HG03354 (cell line): Measurements from ENCODE around the gene ABCA4.

ENCODE experiments used
- ATAC-seq: cut with Tn5 transposase; IDR thresholded peaks from one replicate; pipeline ENCODE4 v1.9.1; 2021; ENCODE audit warnings: mild to moderate bottlenecking; ENCODE audit not compliant: unreplicated experiment, poor library complexity, severe bottlenecking

ABCA4 gene

DNA sequence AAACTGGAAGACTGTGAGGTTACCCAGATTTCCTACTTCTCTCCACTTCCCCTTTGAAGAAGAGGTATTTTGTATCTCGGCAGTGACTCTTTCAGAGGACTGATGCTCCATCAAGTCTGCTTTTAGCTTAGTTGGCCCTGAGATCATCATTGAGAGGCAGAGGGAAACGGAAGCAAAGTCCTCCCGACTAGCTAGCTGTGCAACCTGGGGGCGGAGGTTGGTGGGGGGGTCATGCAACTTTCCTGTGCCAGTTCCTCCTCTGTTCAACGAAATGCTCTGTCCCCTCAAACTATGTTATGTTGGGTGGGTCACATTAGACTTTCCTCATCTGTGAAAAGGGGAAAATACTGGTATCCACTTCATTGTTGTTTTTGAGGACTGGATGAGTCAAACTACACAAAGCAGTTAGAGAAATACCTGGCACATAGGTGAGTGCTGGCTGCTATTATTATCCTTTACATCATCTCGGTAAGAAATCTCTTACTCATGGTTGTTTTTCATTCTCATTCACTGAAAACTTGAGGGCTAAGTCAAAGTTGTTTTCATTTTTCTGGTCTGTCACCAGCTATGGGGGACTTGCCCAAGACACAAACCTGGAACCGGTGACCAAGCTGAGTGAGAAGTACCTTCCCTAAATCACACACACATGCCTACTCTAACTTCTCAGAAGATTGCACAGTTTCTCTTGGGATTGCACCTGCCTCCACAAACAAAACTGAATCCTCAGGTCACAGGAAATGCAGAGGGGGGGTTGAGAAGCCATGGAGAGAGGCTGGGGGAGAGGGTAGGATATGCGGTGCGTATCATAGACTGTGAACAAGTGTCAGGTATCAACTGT is 83.3 kb downstream of the ABCA4 start:
- ATAC-seq, result peak; percentile 36

DNA sequence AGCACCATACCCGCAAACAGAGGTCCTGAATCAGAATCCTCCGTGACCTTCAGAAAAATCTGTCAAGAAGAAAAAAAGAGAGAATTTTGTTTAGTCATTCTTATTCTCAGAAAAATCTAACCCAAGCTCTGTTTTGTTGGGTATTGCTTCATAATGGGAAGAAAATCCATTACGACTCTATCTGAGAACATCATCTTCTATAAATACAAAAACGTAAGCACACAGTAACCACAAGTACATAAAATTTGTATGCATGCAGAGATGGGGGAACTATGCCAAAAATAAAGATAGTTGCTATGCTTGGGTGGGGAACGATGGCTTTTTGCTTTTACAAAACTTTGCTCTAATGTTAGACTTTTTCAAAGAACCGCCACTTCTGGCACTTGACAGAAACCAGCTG is 84.2 kb downstream of the ABCA4 start:
- ATAC-seq, result no peak

DNA sequence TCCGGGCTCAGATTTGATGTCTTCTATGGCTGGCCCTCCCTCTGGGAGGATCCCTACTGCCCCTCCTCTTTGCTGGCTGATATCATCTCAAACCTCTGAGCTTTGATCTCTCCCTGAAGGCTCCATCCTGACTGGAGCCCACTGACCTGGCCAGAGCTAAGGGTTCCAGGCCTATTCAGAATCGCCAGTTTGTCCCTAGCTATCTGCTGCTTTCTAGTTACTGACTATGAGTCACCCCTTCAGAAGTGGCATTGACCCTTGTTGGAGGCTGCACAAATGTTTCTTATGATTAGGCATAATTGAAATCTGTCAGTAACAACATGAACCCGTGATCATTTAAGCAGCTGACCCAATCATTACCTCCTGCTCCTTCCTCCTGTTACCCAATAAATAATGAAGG is 87.1 kb downstream of the ABCA4 start:
- no peak for ATAC-seq

DNA sequence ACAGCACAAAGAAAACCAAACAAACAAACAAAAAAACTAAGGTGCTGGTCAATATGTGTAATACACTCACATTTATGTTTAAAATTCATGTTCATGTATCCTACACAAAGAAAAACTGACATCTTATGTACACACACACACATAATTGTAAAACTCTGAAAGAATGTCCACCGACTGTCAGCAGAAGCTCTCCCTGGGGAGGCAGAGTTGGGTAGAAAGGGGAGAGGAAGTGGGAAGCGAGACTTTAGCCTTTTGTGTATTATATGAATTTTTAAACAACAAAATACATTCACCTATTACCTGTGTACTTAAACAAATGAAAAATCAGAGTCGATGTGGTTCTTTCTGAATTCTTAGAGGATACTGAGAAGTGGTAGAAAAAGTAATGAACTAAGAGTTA is 88.3 kb downstream of the ABCA4 start:
- no peak for ATAC-seq

DNA sequence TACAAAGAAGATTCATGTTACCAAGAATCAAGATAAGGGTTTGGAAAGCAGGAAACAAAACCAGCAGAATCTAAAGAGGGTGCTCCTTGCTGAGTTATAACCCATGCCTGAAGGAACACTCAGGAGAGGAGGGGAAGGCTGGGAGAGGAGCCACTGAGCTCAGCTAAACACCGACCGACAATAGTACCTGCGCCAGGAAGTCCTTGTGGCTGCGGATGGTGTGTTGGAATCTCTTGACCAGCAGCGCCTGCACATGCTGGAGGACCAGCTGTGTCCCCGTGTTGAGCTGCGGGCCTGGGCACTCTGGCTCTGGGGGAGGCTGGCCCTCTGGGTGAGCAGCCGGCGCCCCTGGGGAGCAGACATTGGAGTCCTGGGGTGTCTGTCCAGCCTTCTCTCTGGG is 89.4 kb downstream of the ABCA4 start:
- no peak for ATAC-seq

DNA sequence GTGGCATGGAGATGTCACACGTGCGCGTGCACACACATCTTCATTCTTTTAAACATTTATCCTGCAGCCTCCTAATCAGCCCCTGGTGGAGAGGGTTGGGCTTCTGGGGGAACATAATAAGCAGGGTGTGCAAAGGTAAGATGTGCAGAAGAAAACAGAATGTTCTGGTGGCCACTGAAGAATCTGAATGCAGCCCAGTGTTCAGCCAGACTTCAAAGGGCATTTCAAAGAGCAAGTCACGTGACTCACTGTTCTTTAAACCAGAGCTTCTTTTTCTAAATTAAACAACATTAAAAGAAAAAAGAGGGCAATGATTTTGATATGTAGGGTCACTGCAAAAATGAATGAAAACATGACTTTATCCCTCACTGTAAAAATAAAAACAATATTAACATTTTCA is 89.8 kb downstream of the ABCA4 start:
- ATAC-seq, result no peak

DNA sequence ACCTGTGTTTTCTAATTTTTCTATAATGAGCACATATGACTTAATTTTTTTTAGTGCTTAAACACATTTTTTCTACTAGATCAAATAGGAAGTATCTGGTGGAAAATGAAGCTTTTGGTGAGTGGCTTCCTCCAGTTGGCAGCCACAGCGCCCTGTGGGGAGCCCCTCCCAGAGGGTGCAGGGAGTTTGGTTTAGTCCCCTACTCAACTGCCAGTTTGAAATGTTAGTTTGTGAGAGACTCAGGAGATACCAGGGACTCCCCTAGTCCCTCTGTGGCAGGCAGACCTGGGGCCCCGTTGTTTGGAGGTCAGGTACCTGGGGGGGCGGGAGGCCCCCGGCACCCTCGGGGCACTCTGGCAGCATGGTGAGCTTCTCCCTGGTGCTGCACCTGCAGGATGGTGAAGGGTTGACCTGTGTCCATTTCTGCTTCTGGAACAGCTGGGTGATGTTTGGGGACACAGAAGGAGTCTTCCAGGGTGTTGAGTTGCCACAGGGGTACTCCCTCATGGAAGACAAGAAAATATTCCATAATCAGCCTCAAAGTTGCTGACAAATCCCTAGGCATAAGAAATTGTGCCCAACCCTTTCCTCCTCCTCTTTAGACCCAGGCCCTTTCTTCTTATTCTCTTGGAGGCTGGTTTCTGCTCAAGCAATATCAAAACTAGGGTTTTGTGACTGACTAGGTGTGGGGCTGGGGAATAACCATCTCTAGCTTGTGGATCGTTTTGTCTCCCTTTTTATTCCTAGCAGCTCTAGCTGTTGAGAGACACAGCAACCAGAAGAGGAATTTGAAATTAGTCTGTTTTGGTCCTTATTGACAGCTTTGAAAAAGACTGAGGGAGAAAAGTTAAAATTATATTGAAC is 91.6 kb downstream of the ABCA4 start:
- no peak for ATAC-seq

DNA sequence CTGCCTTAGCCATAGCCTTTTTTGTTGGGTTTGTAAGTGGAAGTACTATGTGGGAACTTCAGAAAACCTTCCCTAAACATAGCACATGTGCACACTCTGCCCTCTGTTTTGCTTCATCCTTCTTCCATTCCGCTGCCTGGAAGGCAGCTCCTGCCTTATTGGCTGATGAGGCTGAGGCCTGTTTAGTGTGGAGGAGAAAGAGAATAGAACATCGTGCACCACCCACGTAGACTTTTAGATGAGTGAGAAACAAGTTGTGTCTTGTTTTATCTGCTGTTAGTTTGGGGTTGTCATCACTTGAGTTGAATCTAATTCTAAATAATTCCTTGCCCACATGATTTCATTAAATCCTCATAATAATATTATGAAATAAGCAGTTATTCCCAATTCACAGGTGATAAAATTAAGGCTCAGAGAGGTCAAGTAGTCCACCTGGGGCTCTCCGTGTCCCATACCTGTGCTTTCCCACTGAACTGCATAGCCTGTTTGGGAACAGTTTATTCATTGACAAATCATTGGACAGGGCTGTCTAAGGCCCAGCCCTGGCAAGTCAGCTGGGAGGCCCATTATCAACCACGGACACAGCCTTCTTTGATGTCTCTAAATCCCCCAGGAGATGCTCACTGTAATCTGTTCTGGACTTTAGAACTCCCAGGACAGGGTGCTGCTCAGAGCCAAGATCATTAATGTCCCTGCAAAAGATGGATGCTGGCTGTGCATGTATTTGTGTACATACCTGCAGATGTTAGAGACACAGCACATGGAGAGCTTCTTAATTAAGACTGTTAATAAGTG is 93.0 kb downstream of the ABCA4 start:
- no peak for ATAC-seq

DNA sequence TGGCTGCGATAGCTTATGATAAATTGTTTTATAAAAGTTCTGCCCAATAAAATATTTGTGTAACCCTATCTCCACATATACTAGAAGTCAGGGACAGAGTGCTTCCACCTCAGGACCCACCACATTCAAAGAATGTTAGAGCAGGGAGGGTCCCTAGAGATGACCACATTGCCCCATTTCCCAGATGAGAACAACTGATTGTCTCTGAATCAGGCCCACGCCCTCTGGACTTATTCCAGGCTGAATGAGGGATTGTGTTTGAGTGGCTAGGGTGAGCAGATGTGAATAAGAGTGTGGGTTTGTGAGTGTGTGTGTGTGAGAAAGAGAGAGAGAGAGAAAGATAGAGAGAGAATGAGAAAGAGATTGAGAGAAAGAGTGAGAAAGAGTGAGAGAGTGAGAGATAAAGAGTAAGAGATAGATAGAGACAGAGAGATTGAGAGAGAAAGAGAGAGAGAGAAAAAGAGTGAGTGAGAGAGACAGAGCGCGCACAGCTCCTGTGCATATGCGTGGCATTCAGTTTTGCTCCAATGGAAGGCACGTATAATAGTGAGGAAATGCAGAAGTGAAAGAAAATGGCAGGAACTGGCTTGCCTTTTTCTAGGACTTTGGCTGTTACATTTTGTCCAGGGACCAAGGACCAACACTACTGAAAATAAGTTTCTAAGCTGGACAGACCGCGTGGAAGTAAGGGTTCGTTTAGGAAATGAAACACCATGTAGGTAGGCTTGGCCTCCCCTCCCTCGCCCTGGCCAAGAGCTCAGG is 94.1 kb downstream of the ABCA4 start:
- no peak for ATAC-seq

DNA sequence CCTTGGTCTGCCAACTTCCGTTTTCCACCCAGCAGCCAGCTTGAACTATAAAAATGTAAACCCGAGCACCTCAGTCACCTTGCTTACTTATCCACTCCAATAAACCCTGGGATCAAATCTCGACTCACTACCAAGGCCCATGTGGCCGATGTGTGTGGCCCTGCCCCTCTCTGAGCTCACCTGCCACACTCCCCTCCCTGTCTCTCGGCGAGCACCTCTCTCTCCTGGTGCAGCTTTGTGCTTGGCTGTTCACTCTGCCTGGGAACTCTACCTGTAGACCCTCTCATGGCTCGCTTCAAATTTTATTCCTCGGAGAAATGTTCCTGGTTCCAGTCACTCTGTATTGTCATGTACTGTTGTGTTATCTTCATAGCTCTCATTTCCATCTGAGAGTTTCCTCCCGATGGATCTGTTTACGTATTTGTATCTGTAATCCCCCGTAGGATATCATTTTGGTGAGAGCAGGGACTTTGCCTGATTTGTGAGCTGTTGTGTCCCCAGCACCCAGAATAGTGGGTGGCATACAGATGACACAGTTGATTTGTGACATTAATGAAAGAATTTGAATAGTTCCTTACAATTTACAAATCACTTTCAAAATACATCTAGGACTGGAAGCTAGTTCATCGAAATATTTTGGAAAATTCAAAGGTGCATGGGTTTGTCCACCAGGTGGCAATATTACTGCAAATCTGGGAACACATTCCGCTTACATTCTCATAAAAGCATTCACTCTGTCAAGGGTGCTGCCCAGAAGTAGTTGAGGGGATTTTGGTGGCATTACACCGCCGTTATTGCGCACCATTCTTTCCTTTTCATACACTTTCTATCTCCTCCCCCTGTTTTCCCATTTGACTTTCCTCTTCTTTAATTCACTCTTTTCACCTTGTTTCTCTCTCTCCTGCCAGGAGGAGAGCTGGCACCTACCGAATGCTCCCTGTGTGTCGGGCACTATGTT is 95.3 kb downstream of the ABCA4 start:
- no peak for ATAC-seq

DNA sequence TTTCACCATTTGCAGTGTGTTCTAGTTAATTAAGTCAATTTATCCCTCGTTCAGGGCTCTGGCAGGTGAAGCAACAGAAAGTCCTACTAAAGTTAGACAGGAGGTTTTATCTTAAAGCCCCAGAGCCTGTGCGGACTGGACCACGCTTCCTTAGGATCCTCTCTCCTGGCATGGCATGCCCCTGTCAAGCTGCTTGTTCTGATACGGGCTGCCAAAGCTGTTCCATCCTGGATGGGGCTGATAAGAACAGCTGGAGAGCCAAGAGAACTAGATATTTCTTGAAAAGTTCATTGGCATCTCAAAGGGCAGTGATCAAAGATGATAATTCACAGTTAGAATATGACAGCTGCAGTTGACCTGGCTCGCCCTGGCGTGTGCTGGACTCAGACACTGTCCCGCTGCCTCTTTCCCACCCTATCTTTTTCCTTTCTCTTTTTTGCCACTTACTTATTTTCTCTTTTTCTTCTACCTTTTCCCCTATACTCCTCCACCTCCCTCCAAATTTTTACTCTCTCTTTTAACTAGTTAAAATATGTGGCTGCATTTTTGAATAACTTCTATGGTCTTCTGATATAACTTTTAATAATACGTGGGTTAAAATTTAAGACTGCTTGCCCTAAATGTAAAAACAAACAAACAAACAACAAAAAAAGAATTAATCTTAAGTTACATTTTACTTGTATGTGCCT is 96.7 kb downstream of the ABCA4 start:
- no peak for ATAC-seq

DNA sequence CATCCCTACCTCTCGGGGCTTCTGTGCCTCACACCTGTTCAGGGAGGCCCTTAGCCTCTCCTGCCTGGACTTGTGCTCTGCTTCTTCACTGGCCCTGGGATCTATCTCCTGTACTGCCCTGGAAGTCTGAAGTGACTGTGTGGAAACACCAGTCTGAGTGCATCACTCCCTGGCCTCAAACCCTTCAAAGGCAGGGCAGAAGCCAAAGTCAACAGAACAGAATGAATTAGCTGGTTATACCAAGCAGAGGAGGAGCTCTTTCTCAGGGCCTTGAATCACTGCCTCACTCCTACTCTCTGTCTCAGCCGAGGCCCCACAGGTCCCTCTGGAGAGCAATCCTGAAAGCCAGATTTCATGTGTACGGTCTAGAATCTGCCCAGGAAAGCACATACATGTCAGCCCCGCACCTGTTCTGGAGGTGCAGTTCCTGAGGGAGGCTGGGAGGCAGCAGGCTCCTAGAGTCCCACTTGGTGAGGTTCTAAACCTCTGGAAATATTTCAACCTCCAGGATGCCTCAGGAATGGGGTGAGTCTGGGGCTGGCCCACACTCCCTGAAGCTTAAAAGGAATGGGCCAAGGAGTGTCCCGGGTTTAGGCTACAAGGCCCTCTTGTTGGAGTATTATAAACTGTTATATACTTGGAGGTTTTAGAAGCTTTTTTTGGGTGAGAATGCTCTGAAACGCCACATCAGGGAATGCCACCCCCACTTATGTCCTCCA is 98.3 kb downstream of the ABCA4 start:
- ATAC-seq, result no peak

DNA sequence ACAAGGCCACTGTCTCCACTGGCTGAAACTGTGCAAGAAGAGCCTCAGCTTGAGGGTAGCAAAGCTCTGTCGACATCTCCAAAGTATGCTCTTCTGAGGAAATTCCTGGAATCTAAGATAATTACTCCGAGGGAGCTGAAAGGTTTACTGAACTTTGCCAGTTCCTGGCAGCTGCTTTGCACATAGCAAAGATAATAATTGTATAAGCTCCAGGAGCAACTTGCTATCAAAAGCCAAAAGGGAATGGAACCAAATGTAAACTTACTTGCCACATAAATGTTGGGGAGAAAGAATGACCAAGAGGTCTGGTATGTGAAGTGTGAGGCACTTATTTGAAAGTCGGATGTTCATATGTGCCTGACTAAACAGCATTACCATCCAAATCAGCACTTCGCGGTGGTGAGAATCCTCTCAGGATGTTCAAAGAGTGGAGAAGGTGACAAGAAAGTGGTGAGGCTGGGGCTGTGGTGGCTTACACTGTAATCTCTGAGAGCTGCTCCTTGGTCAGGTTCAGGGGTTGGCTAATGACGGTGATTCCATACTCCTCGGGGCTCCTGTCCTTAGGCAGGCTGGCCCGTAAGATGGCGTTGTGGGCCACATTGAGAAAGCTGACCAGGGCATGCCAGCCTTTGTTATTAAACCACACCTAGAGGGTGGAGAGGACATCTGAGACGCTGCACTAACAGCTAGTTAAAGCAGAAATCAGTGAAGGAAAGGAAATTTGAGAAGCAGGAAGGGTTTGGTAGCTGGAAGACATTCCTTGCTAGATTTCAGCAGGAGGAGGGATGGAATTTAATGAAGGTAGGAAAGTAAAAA is 100.0 kb downstream of the ABCA4 start:
- no peak for ATAC-seq

DNA sequence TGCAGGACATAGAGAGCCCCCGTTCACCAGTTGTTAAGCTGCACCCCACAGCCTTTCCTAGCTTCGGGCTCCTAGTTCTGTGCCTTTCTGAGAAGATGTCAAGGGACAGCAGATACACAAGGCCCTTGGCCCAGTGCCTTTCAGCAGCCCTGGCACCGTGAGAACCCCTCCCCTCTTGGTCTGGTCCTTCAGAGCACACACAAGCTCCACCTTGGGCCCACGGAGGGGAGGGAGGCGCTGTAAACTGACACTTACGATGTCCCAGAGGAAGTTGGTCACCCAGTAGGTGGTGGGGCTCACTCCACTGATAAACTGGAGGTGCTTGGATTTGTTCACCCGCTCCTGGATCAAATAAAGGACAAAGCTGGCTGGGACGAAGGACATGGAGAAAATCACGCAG is 101.6 kb downstream of the ABCA4 start:
- ATAC-seq, result no peak

DNA sequence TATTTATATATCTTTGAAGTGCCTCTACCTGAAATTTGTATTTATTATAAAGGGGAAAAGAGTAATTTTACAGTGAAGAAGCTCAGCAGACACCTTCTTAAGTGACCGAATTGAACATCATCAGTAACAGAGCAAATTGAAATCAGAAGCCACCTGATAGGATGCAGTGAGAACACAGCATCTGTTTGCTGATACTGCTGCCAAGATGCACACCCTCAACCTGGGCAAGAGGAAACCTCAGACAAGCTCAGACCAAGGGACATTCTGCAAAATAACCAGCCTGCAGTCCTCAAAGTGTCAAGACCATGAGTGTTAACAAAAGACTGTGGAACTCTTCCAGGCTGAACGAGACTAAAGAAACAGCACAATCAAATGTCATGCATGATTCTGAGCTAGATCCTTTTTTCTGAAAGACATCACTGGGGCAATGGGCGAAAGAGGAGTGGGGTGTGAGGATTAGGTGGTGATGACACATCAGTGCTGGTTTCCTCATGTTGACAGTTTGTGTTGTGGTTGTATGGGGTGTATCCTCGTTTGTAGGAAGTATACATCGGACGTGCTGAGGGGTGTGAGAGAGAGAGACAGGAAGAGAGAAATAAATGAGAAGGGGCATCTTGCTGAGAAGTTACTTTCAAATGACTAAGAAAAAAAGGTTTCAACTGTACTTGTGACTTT is 103.7 kb downstream of the ABCA4 start:
- no peak for ATAC-seq

DNA sequence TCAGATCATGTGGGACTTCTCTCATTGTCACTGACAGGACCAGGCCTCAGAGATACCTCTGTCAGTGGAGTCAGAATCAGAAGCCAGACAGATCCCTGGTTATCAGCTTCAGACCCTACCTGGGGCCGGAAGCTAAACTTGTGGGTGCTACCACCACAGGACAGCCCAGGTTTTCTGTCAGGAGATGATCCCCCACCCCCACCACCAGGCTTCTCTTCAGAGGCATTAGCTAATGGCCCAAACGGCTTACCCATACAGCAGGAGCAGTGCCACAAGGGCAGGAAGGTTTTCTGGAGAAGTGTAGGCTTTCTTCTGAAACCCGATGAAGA is 105.5 kb downstream of the ABCA4 start:
- no peak for ATAC-seq
